Body of pancreas (tissue), 4 donors: ENCODE data around the gene PARG. TPM values are rescaled to one million over a fixed set of nuclear protein-coding genes. Genes with fewer than 3 reads are reported as not detected.
"Not testable (repeated sequence)": the region's sequence is repeated elsewhere in the genome, so short reads cannot be mapped to it uniquely, and the experiment has no call there.

ENCODE experiments used
- ATAC-seq: fragments of 150-250 bp; one replicate; pipeline ENCODE4 v1.9.1; 2016
- DNase-seq, 4 donors: peaks; one replicate each; pipeline ENCODE4 v3.0.0-alpha.2; 2019
- H3K27ac ChIP-seq, 4 donors: fragments of 200-600 bp; sonication (generic); 1 replicate in 3 of 4; 2 replicates in 1 of 4; pipeline versions ENCODE4 v1.5.1 to v1.6.1; 2016 to 2019; ENCODE audit warnings: mild to moderate bottlenecking in 1 of 4, mixed read lengths in 1 of 4, moderate library complexity in 1 of 4
- H3K27me3 ChIP-seq, 2 donors: fragments of 200-600 bp; sonication (generic); one replicate each; pipeline ENCODE4 v1.6.0; 2016; ENCODE audit warnings: mild to moderate bottlenecking in 1 of 2
- H3K36me3 ChIP-seq, 2 donors: fragments of 200-600 bp; sonication (generic); replicated peaks in 1 of 2; 2 replicates each; pipeline ENCODE4 v1.5.1; 2016; ENCODE audit warnings: low read depth in 2 of 2; ENCODE audit not compliant: insufficient read depth in 1 of 2
- H3K4me1 ChIP-seq: fragments of 200-600 bp; sonication (generic); one replicate; pipeline ENCODE4 v1.6.0; 2016
- H3K4me3 ChIP-seq, 2 donors: fragments of 200-600 bp; sonication (generic); 1 replicate in 1 of 2; 2 replicates in 1 of 2; pipeline ENCODE4 v1.5.1; 2016 to 2019
- H3K9me3 ChIP-seq, 3 donors: fragments of 200-600 bp; sonication (generic); 1 replicate in 2 of 3; 2 replicates in 1 of 3; pipeline ENCODE4 v1.5.1; 2016
- CTCF ChIP-seq, 7 experiments: fragments of 450-650 bp in 4 of 7; fragments of 200-600 bp in 3 of 7; sonication (generic) in 3 of 7; IDR thresholded peaks; one replicate each; pipeline ENCODE4 v1.5.1; 2016 to 2019; ENCODE audit warnings: antibody characterized with exemption in 7 of 7
- POLR2A ChIP-seq, 3 donors: fragments of 450-650 bp; IDR thresholded peaks; one replicate each; pipeline ENCODE4 v1.6.1; 2016; ENCODE audit warnings: antibody characterized with exemption in 3 of 3, mild to moderate bottlenecking in 2 of 3
- WGBS, 2 donors: methylation state at CpG; one replicate each; pipeline ENCODE4 v1.1.5; 2017; 5-methylcytosine and 5-hydroxymethylcytosine counted together
- intact Hi-C: fragments of 100-400 bp; cut with DNase I; formaldehyde crosslinking; loops from one replicate; pipeline ENCODE4 v1.15.1; 2023
- total RNA-seq, 2 donors: library from RNA; depleted of rRNA; stranded (reverse); fragments of >200 nt; gene quantifications; one replicate each; pipeline ENCODE4 v1.1.0, GENCODE V29; 2016

Gene PARG
- total RNA-seq: 10 to 100 TPM; 13.2 to 28.7 TPM

DNA sequence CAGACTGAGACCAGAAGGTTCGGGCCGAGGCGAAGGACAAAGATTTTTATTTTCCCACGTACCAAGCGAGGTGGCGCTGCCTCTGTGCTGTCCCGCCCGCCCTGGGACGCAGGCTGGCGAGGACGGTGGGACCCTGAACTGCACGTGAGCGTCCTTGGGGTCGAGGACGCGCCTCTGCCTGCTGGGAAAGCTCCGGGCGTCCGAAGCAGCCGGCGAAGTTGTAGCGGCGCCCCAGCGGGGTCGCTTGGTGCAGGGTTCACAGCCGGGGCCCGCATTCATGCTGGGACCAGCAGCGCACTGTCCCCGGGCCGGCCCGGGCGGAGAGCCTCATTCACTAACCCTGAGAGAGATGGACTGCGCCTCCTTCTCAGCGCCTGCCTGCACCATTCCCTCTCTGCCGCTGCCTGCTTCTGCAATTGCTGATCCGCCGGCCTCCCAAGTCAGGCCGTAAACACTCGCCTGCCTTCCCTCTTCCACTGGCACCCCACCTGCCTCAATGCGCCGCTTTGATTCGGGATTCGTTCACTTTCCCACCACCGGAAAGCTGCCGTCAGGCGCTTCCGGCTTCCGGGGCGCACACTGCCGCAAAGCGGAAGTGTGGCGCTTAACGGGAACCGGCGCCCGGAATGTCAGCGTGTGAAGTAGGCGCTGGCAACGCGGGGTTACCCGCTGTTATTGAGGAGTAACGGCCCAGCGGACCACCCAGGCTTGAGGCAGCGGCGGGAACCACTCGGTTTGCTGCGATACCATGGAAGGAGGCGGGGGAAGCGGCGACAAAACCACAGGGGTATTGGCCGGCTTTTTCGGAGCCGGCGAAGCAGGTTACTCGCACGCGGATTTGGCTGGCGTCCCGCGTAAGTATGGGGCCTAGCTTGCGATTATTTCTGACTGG lies at the start of gene PARG, which contains the start of gene TIMM23B:
Gene PARG, minus strand, starts transcription at position 581 of the 892 bp plus-strand sequence. Its CDS starts 302 bp downstream, at position 279.
Gene TIMM23B, plus strand, starts transcription at position 607 of the 892 bp plus-strand sequence. Its CDS starts 142 bp downstream, at position 749.
- DNase-seq (peak; percentile 67 to 86 (median 74)), ATAC-seq (peak; percentile 94)
- peak within 1 kb of the TSS; percentile 32 to 74 (median 58) for H3K27ac ChIP-seq
- H3K27me3 ChIP-seq, H3K36me3 ChIP-seq, intact Hi-C loops, H3K9me3 ChIP-seq: not testable (repeated sequence)
- peak in 1 of 7 experiments; percentile 12 for TF ChIP-seq CTCF (IDR thresholded peaks at IDR 0.05)
- TF ChIP-seq POLR2A (IDR thresholded peaks at IDR 0.05): peak in 2 of 3 donors; percentile 67 to 68
- peak within 1 kb of the TSS; percentile 84 to 98 for H3K4me3 ChIP-seq
- peaks cover 20% of the 10 kb centered on the region for H3K4me1 ChIP-seq
- WGBS, 2 donors: 0 to 1% methylated on average over 27 to 79 of the region's 81 CpGs

DNA sequence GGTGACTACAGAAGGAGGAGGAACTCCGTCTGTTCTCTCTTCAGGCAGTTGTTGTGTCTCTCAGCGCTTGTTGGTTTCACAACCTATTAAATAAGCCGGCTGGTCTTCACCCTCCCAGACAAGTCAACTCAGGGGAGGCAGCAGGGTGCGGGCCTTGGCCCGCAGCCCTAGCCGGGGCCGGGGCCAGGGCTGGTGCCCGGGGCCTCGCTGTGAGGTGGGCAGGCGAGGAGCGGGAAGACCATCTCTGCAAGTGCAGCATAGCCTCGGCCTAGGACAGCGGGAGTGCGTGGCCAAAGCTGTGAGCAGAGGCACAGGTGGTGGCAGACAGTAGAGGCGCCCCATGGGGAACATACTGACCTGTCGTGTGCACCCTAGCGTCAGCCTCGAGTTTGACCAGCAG lies 46.5 kb upstream of the PARG start, which contains the start of gene AGAP6:
Gene AGAP6, plus strand, starts transcription at position 31 of the 400 bp plus-strand sequence. Its CDS starts 310 bp downstream, at position 341.
- H3K27me3 ChIP-seq, intact Hi-C loops, H3K27ac ChIP-seq, H3K9me3 ChIP-seq, H3K4me1 ChIP-seq, ATAC-seq, H3K4me3 ChIP-seq, DNase-seq, H3K36me3 ChIP-seq: not testable (repeated sequence)
- 85 to 97% methylated on average over 11 to 14 of the region's 18 CpGs for WGBS, 2 donors

DNA sequence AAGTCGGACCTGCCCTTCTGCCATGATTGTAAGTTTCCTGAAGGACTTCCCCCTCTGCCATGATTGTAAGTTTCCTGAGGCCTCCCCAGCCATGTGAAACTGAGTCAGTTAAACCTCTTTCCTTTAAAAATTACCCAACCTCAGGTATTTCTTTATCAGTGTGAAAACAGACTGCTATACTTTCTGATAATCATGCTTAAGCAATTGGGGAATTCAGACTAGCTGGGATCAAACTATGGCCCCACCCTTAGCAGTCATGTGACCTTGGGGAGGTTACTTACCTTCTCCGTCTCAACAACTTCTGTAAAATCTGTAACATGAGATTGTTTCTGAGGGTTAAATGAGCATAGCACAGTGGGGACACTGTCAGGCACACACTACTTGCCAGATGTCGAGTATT lies 45.4 kb upstream of the PARG start:
- H3K4me1 ChIP-seq, intact Hi-C loops, H3K9me3 ChIP-seq, H3K27ac ChIP-seq, DNase-seq, H3K36me3 ChIP-seq, H3K27me3 ChIP-seq, ATAC-seq, H3K4me3 ChIP-seq: not testable (repeated sequence)
- 85 to 100% methylated on average over 3 of the region's 3 CpGs for WGBS, 2 donors

- ATAC-seq, H3K27me3 ChIP-seq, DNase-seq, H3K9me3 ChIP-seq, H3K4me1 ChIP-seq, H3K4me3 ChIP-seq, H3K36me3 ChIP-seq, intact Hi-C loops, H3K27ac ChIP-seq: not testable (repeated sequence)
- WGBS, 2 donors: 88 to 90% methylated on average over 2 to 3 of the region's 3 CpGs
These were observed 35.9 kb upstream of the PARG start for GRCh38 chr10:49977756-49978155.

GRCh38 chr10:49972094-49972493 lies 30.3 kb upstream of the PARG start:
- H3K4me1 ChIP-seq, ATAC-seq, DNase-seq, H3K4me3 ChIP-seq, H3K27me3 ChIP-seq, H3K27ac ChIP-seq, intact Hi-C loops, H3K9me3 ChIP-seq, H3K36me3 ChIP-seq: not testable (repeated sequence)
- WGBS, 2 donors: 83 to 89% methylated on average over 3 of the region's 3 CpGs

DNA sequence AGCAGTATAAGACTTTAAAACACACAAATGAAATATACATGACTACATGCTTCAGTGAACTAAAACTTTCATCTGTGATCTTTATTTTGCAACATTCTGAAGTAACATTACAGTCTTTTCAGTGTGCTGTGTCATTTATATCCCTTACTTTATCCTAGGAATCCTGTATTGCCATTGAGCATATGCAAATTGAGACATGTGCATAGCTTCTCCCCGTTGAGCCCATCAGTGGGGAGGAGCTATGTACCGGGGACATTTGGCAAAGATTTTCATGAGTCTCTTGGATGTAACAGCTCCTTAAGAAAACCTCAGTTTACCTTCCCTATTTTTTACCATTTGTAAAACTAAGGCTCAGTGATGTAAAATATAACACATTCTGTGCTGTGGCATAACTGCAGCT lies 29.6 kb upstream of the PARG start:
- WGBS, 2 donors: 71 to 79% methylated on average over 2 of the region's 2 CpGs

DNA sequence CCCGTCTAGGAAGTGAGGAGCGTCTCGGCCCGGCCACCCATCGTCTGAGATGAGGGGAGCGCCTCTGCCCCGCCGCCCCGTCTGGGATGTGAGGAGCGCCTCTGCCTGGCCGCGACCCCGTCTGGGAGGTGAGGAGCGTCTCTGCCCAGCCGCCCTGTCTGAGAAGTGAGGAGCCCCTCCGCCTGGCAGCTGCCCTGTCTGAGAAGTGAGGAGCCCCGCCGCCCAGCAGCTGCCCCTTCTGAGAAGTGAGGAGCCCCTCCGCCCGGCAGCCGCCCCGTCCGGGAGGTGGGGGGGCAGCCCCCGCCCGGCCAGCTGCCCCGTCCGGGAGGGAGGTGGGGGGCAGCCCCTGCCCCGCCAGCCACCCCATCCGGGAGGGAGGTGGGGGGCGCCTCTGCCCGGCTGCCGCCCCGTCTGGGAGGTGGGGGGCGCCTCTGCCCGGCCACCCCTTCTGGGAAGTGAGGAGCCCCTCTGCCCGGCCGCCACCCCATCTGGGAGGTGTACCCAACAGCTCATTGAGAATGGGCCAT lies 28.6 kb upstream of the PARG start:
- ATAC-seq, H3K27me3 ChIP-seq, H3K4me3 ChIP-seq, intact Hi-C loops, H3K27ac ChIP-seq, H3K4me1 ChIP-seq, H3K9me3 ChIP-seq, DNase-seq, H3K36me3 ChIP-seq: not testable (repeated sequence)
- 87 to 100% methylated on average over 2 to 16 of the region's 37 CpGs for WGBS, 2 donors

More for the DNA sequence above, 29.6 kb upstream of the PARG start:
- H3K27me3 ChIP-seq, H3K4me1 ChIP-seq, DNase-seq, intact Hi-C loops, H3K4me3 ChIP-seq, ATAC-seq, H3K9me3 ChIP-seq, H3K27ac ChIP-seq, H3K36me3 ChIP-seq: not testable (repeated sequence)

- H3K4me1 ChIP-seq, H3K4me3 ChIP-seq, DNase-seq, intact Hi-C loops, H3K9me3 ChIP-seq, H3K27me3 ChIP-seq, H3K27ac ChIP-seq, ATAC-seq, H3K36me3 ChIP-seq: not testable (repeated sequence)
- WGBS, 2 donors: 92 to 96% methylated on average over 2 to 3 of the region's 3 CpGs
These were observed 11.3 kb upstream of the PARG start for GRCh38 chr10:49953122-49953521.

DNA sequence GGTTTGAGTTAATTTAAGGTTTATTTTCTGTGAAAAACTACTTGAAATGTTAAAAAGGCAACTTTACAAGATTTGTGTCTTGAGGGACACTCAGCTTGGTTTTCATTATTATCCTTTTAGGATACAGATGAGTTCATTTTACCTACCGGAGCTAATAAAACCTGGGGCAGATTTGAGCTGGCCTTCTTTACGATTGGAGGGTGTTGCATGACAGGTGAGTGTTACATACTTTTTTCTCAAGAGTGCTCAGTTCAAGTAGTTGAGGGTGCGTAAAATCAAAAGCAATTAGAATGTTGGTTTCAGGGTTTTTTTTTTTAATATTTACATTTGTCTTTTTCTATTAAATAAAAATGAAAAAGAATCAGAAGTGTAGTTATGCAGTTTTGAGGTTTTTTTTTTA lies 10.2 kb upstream of the PARG start:
- H3K36me3 ChIP-seq, H3K4me1 ChIP-seq, intact Hi-C loops, H3K27ac ChIP-seq, DNase-seq, ATAC-seq, H3K27me3 ChIP-seq, H3K4me3 ChIP-seq, H3K9me3 ChIP-seq: not testable (repeated sequence)
- 58 to 69% methylated on average over 3 of the region's 3 CpGs for WGBS, 2 donors

DNA sequence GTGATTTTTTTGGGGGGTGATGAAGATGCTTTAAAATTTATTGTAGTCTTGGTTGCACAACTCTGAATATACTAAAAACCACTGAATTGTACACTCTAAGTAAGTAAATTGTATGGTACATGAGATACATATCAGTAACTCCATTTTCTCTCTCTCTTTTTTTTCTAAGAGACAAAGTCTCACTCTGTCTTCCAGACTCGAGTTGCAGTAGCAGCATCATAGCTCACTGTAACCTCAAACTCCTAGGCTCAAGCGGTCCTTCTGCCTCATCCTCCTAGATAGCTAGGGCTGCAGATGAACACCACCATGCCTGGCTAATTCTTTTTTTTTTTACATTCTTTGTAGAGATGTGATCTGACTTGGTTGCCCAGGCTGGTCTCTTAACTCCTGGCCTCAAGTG lies 6.9 kb upstream of the PARG start:
- ATAC-seq: not testable (repeated sequence)

More for the DNA sequence above, 6.9 kb upstream of the PARG start:
- intact Hi-C loops, H3K36me3 ChIP-seq, H3K4me1 ChIP-seq, H3K27me3 ChIP-seq, H3K9me3 ChIP-seq, DNase-seq, H3K27ac ChIP-seq, H3K4me3 ChIP-seq: not testable (repeated sequence)
- WGBS, 2 donors: 88 to 97% methylated on average over 2 of the region's 2 CpGs
